Tibial nerve (tissue), 4 donors: Measurements from ENCODE around the gene SUGCT. TPM values are rescaled to one million over a fixed set of nuclear protein-coding genes. Genes with fewer than 3 reads are reported as not detected.

Experiments
- DNase-seq, 2 donors: peaks; one replicate each; pipeline ENCODE4 v3.0.0-alpha.2; 2019; ENCODE audit warnings: low spot score in 2 of 2
- H3K27ac ChIP-seq, 4 donors: fragments of 200-600 bp; sonication (generic) in 3 of 4; one replicate each; pipeline ENCODE4 v1.5.1; 2017 to 2019; ENCODE audit warnings: mild to moderate bottlenecking in 1 of 4
- H3K27me3 ChIP-seq, 2 donors: fragments of 200-600 bp; sonication (generic) in 1 of 2; one replicate each; pipeline versions ENCODE4 v1.5.1 to v1.6.0; 2017 to 2019
- H3K36me3 ChIP-seq, 3 donors: fragments of 200-600 bp; sonication (generic); one replicate each; pipeline ENCODE4 v1.5.1; 2018 to 2019
- H3K4me1 ChIP-seq, 4 donors: fragments of 200-600 bp; sonication (generic) in 3 of 4; one replicate each; pipeline ENCODE4 v1.5.1; 2017 to 2019
- H3K4me3 ChIP-seq, 4 donors: fragments of 200-600 bp; sonication (generic) in 3 of 4; one replicate each; pipeline ENCODE4 v1.5.1; 2017 to 2019; ENCODE audit warnings: mild to moderate bottlenecking in 1 of 4, moderate library complexity in 1 of 4
- H3K9me3 ChIP-seq, 4 donors: fragments of 200-600 bp; sonication (generic) in 3 of 4; one replicate each; pipeline ENCODE4 v1.5.1; 2017 to 2019
- EP300 ChIP-seq, 2 donors: sonication (generic); formaldehyde crosslinking; IDR thresholded peaks; one replicate each; pipeline ENCODE4 v1.6.1; 2017; ENCODE audit warnings: antibody characterized with exemption in 2 of 2, mild to moderate bottlenecking in 1 of 2
- POLR2A ChIP-seq, 2 donors: fragments of 450-650 bp; IDR thresholded peaks; one replicate each; pipeline ENCODE4 v1.6.1; 2017; ENCODE audit warnings: antibody characterized with exemption in 2 of 2, mild to moderate bottlenecking in 2 of 2, moderate library complexity in 2 of 2
- WGBS, 2 donors: methylation state at CpG; one replicate each; pipeline ENCODE4 v1.1.5; 2018; 5-methylcytosine and 5-hydroxymethylcytosine counted together
- total RNA-seq, 4 donors: library from RNA; depleted of rRNA; stranded (reverse); fragments of >200 nt; gene quantifications; one replicate each; pipeline ENCODE4 v1.1.0, GENCODE V29; 2016
- TF ChIP-seq, protein P1 (sequence below), 5 experiments: fragments of 200-600 bp in 3 of 5; fragments of 450-650 bp in 2 of 5; sonication (generic) in 3 of 5; IDR thresholded peaks; one replicate each; pipeline ENCODE4 v1.5.1; 2016 to 2019; ENCODE audit warnings: antibody characterized with exemption in 5 of 5, mild to moderate bottlenecking in 3 of 5, moderate library complexity in 2 of 5

Gene SUGCT
- total RNA-seq, 4 donors from 2014 or later: 2.7 to 20.8 (median 6.2) TPM

DNA sequence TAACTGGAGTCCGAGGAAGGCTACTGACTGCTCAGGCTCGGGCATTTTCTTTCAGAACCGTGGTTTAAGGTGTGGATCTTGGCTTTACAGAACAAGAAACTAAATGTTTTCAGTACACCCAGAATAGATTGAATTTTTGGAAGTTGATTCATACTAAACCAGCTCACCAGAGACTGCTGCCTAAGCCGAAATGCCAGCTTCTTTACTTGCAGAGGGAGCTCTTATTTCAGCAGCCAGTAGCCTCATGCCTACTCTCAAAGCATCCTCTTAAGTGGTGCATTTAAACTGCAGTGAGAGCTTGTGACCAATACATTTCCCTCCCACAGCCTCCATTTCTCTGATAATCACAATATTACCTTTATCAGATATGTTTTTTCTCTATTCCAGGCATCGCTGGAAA, 615.1 kb downstream of the SUGCT start:
- H3K27ac ChIP-seq: no peak overlapping the region
- 73 to 76% methylated on average over 5 of the region's 5 CpGs for WGBS, 2 donors
- no peaks in the 10 kb centered on the region for H3K36me3 ChIP-seq
- TF ChIP-seq, protein P1, sequence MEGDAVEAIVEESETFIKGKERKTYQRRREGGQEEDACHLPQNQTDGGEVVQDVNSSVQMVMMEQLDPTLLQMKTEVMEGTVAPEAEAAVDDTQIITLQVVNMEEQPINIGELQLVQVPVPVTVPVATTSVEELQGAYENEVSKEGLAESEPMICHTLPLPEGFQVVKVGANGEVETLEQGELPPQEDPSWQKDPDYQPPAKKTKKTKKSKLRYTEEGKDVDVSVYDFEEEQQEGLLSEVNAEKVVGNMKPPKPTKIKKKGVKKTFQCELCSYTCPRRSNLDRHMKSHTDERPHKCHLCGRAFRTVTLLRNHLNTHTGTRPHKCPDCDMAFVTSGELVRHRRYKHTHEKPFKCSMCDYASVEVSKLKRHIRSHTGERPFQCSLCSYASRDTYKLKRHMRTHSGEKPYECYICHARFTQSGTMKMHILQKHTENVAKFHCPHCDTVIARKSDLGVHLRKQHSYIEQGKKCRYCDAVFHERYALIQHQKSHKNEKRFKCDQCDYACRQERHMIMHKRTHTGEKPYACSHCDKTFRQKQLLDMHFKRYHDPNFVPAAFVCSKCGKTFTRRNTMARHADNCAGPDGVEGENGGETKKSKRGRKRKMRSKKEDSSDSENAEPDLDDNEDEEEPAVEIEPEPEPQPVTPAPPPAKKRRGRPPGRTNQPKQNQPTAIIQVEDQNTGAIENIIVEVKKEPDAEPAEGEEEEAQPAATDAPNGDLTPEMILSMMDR (IDR thresholded peaks at IDR 0.05): no peak
- TF ChIP-seq POLR2A (IDR thresholded peaks at IDR 0.05) (no peak), EP300 (IDR thresholded peaks at IDR 0.05) (no peak)
- no peaks in the 10 kb centered on the region for H3K9me3 ChIP-seq
- DNase-seq: no peak
- no peak overlapping the region for H3K4me3 ChIP-seq
- no peaks in the 10 kb centered on the region for H3K27me3 ChIP-seq
- no peaks in the 10 kb centered on the region for H3K4me1 ChIP-seq

DNA sequence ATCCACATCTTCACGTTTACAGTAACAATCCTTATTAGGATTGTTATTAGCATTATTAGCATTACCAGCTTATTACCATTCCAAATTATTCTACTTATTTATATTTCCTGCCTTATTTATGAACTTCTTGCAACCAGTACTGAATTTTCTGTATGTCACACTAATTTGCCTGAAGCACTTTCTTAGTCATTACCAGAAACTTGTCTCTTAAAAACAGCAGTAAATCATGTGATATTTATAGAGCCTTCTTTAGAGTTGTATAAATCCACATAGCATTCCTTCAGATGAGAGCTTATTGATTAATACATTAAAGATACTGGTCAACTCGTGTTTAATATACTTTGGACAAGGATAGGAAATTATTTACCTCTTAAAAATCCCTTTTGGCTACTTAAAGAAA, 618.6 kb downstream of the SUGCT start:
- H3K4me1 ChIP-seq: no peaks in the 10 kb centered on the region
- no peak for DNase-seq
- no peaks in the 10 kb centered on the region for H3K36me3 ChIP-seq
- H3K9me3 ChIP-seq: no peaks in the 10 kb centered on the region
- TF ChIP-seq POLR2A (IDR thresholded peaks at IDR 0.05) (no peak), EP300 (IDR thresholded peaks at IDR 0.05) (no peak)
- TF ChIP-seq, protein P1 (IDR thresholded peaks at IDR 0.05): no peak
- H3K4me3 ChIP-seq: no peak overlapping the region
- no peak overlapping the region for H3K27ac ChIP-seq
- WGBS, 2 donors: 54 to 69% methylated on average over 2 of the region's 2 CpGs
- H3K27me3 ChIP-seq: no peaks in the 10 kb centered on the region

DNA sequence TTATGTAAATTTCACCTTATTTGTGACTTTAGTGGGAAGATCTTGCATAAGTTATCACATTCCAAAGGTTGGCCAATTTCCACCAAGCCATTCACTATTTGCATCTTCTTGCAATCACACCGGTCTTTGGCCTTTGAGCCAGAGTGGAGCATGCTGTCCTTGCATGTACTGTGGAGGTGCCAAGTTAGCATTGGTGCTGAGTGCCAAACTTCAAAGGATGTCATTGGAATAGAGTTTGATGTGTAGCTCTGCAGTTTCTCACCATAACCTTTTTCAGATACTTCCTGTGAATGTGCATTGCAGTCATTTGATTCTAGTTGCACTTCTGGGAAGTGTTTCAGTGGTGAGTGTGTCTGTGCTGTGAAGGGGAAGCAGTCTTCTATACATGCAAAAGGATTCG, 620.6 kb downstream of the SUGCT start:
- H3K36me3 ChIP-seq: no peaks in the 10 kb centered on the region
- no peak overlapping the region for H3K4me3 ChIP-seq
- H3K9me3 ChIP-seq: no peaks in the 10 kb centered on the region
- no peaks in the 10 kb centered on the region for H3K27me3 ChIP-seq
- TF ChIP-seq POLR2A (IDR thresholded peaks at IDR 0.05) (no peak), EP300 (IDR thresholded peaks at IDR 0.05) (no peak)
- TF ChIP-seq, protein P1 (IDR thresholded peaks at IDR 0.05): no peak
- no peak for DNase-seq
- no peak overlapping the region for H3K27ac ChIP-seq
- H3K4me1 ChIP-seq: no peaks in the 10 kb centered on the region
- 78 to 86% methylated on average over 2 of the region's 2 CpGs for WGBS, 2 donors

DNA sequence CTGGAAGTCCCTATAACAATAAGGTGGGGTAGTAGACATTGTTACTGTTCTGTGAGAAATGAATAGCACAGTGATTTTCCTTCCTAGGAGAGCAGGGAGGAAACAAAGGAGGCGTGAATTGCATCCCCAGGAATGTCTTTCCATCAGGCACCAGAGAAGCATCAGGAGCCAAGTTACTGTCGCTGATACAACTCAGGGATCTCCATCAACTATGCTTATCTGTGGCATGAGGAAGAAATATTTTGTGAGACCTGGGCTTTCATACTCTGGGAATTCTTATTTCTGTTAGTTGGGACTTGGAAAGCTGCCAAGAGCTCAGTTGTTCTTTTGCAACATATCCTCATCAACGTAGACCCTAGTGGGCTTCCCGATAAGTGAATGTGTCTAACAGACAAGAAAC, 622.3 kb downstream of the SUGCT start:
- Histone ChIP-seq H3K4me1 (no peaks in the 10 kb centered on the region), H3K4me3 (no peak overlapping the region), H3K9me3 (no peaks in the 10 kb centered on the region), H3K27me3 (no peaks in the 10 kb centered on the region), H3K36me3 (no peaks in the 10 kb centered on the region), H3K27ac (no peak overlapping the region)
- no peak for DNase-seq
- 65 to 68% methylated on average over 4 of the region's 4 CpGs for WGBS, 2 donors
- TF ChIP-seq EP300 (IDR thresholded peaks at IDR 0.05) (no peak), POLR2A (IDR thresholded peaks at IDR 0.05) (no peak)
- TF ChIP-seq, protein P1 (IDR thresholded peaks at IDR 0.05): no peak

DNA sequence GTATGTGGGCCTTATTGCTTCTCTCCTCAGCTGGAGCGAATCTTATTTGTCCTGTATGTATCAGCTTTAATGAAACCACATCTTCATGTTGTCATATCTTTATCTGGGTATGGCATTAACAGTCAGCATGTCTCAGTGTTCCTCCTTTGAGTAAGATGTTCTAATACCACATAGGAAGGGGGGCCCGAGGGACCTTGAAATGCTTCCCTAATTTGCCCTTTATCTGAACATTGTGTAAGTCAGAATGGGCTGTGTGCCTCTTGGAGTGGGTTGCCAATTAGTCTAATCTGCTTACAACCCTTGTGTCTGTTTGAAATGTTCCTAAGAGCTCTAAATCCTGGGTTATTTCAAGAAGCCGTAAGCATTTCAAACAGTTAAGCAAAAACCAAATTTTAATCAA, 623.8 kb downstream of the SUGCT start:
- 82 to 84% methylated on average over 3 of the region's 3 CpGs for WGBS, 2 donors
- Histone ChIP-seq H3K27me3 (no peaks in the 10 kb centered on the region), H3K4me1 (peaks cover 0 to 2% (median 0%) of the 10 kb centered on the region in 4 donors), H3K36me3 (no peaks in the 10 kb centered on the region), H3K27ac (no peak overlapping the region), H3K4me3 (no peak overlapping the region), H3K9me3 (no peaks in the 10 kb centered on the region)
- no peak for DNase-seq
- TF ChIP-seq POLR2A (IDR thresholded peaks at IDR 0.05): no peak
- TF ChIP-seq EP300 (IDR thresholded peaks at IDR 0.05): no peak
- TF ChIP-seq, protein P1 (IDR thresholded peaks at IDR 0.05): no peak
